Stimulated activated CD8-positive, alpha-beta memory T cell treated with anti-CD3 and anti-CD28 coated beads, Interleukin-15, amount 100 ng/mL, for 24 hours (primary cell): ENCODE data around the gene THOP1.

Experiments used
- DNase-seq: peaks from one replicate; pipeline ENCODE4 v3.0.0-alpha.2; 2020; ENCODE audit warnings: low read depth

The THOP1 gene

GRCh38 chr19:2785244-2785997 lies at the start of gene THOP1:
THOP1 (plus strand) TSS chr19:2785503; CDS start chr19:2785663, 160 bp downstream.
- peak; percentile 97 for DNase-seq

DNA sequence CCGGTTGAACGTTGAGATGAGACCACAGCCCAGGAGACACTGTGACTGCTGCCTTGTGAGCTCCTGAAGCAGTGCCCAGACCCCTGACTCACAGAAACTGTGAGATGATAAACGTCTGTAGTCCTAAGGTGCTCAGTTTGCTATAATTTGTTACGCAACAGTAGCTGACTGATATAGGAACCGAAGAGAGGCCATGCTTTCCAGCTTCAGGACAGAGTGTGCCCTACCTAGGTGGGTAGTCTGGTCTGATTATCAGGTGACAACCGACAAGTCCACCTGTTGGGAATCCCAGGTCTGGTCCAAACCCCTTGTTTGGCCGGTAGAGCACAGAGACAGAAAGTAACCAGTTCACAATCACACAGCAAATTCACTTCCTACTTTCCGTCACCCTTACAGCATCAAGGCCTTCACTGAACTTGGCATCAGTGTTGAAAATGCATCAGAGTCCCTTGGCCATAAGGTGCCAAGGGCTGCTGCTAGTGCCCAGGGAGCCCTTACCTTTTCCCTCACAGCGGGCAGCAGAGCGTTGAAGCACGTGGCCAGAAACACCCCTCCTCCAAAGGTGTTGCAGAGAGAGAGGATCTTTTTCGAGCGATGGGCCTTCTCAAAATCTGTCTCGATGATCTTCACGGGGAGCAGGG lies 48.6 kb upstream of the THOP1 start:
- no peak for DNase-seq

DNA sequence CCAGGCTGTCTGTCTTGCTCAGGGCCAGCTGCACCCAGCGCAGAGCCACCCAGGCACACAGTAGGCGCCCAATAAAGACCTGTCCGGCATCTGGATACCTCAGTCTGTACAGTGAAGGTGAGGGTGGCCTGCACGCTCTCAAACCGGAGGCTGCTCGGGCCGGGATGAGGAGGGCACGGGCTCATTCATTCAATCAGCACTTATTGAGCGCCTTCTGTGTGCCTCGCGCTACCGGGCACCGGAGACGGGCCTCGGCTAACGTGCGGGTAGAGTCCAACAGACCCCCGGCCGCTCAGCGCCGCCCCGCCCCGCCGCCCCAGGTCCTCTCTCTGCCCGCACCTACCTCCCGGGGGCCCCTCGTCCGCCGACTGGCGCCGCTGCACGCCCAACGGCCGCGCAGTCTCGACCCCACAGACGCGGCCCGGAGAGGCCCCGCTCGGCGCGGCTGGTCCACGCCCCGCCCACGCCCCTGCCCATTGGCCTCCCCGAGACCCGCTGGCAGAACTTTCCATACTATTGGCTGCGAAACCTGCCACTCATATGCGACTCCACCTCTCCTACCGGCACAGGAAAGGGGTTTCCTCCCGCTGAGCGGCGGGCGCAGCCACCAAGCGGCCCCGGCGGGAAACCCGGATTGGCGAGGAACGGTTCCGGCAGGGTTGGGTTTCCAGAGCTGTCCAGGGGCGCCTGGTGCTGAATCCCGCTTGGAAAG lies 45.5 kb upstream of the THOP1 start, which contains the start of gene SLC39A3:
SLC39A3 (minus strand) TSS at position 416 of the 712 bp plus-strand sequence. CDS start 2,760 bp downstream, outside the sequence.
- DNase-seq: peak; percentile 97

DNA sequence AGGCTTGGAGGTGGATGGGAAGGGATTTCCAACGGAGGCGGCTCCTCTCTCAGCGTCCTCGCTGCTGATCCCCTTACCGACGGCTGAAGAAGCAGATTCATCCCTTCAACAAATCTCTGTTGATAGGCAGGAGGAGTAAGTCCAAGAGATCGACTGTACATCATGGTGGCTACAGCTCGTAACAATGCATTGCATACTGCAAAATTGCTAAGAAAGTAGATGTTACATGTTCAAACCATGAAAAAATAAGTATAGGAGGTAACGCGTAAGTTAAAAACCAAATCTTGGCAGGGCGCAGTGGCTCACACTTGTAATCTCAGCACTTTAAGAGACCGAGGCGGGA lies 45.0 kb upstream of the THOP1 start:
- DNase-seq: no peak

- no peak for DNase-seq
Measured at GRCh38 chr19:2743099-2743498, 42.2 kb upstream of the THOP1 start.

GRCh38 chr19:2744113-2744512 lies 41.2 kb upstream of the THOP1 start:
- no peak for DNase-seq

- no peak for DNase-seq
Measured at GRCh38 chr19:2747349-2747748, 38.0 kb upstream of the THOP1 start.

- no peak for DNase-seq
Measured at GRCh38 chr19:2750808-2751437, 34.4 kb upstream of the THOP1 start.

DNA sequence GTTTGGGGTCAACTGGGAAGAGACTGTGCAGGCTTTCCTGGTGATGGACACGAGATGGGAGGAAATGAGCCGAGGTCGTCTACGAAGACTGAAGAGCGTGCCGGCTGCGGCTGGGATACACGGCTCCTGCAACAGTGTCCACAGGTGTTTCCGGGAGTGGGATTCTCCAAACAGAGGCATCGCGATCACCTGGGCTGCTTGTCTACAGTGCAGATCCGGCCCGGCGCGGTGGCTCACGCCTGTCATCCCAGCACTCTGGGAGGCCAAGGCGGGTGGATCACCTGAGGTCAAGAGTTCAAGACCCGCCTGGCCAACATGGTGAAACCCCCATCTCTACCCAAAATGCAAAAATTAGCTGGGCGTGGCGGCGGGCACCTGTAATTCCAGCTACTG lies 33.9 kb upstream of the THOP1 start:
- DNase-seq: no peak

DNA sequence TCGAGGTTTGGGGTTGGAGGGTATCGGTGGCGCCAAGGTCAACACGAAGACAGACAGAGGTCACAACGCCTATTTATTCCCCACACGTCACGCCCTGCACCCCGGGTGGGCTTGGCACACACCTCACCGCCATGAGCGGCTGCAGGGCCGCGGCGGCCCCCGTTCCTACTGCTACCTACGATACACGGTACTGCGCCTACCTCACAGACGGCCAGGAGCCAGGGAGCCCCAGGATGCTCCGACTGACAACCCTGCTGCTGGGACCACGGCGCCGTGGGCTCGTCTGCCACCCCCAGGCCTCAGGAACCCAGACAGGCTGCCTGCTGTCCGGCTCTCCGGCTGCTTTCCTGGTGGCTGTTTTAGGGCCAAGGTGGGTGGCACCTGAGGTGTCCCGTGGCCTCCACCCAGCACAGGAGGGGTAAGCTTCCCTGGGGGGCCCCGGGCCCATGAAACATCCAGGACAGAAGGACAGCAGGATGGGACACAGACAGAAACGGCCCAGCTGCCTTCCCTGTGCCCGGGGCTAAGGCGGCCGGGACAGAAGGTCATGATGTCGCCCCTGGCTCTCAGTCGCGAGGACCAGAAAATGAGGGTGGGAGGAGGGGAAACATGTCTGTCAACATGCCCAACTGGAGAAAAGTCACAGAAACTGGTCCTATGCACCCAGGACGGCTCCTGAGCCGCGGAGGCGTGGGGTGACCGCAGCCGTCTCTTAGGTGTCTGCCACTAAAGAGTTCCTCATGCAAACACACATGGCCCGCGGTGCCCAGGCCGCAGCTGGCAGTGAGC lies 30.4 kb upstream of the THOP1 start:
- no peak for DNase-seq

- no peak for DNase-seq
Measured at GRCh38 chr19:2755448-2755705, 29.9 kb upstream of the THOP1 start.

DNA sequence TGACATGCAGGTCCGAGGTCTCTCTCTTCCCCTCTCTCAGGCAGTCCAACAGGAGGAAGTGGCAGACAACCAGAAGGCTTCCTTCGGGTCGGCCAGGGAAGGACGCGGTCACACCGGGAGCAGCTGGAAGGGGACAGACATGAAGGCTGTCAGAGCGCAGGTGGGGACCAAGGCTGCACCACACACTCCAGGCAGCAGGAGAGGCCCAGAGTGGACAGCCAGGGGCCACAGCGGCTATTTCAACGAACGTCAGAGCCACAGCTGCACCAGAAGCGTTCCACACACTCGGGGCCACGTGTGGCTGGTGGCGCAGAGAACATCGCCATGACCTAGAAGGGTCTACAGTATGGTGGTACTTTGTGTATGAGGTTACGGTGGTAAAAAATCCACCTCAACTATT lies 29.5 kb upstream of the THOP1 start:
- no peak for DNase-seq

- DNase-seq: no peak
Measured at GRCh38 chr19:2756477-2756876, 28.8 kb upstream of the THOP1 start.

DNA sequence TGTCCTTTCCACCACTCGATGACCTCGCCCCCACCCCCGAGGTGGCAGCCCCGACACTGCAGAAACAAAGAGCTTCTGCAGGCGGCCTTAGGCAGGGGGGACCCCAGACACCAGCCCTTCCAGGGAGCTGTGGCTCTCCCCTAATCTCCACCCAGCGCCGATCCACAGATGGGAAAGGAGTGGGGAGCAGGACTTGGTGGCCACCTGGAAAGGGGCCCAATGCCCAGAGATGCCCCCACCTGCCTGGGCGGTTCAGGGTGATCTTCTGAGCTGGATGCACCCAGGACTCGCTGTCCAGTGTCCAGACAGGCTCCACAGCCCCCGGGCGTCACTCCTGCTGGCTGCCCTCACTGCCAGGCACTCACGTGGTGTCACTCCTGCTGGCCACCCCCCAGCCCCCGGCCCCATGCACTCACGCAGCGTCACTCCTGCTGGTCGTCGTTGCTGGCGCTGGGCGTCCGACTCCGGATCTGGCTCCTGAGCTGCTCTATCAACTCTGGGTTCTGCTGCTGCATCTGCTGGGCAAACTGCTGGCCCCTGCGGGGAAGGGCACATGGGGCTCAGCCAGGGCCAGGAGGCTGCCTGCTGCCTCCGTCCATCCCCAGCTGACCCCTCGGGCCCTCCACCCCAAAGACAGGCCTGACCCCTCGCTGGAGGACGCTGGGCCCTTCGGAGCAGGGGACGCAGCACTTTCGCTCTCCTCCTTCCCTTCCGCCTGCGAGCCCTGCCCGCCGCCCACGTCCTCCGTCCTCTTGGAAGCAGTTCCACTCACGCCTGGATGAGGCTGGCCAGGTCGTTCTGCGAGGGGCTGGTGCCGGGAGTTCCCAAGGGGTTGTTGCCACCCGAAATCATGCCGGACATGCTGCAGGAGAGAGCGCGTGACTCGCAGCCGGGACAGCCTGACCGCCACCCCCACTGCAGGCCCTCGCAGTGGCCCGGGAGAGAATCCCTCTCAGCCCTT lies 28.1 kb upstream of the THOP1 start:
- DNase-seq: no peak

DNA sequence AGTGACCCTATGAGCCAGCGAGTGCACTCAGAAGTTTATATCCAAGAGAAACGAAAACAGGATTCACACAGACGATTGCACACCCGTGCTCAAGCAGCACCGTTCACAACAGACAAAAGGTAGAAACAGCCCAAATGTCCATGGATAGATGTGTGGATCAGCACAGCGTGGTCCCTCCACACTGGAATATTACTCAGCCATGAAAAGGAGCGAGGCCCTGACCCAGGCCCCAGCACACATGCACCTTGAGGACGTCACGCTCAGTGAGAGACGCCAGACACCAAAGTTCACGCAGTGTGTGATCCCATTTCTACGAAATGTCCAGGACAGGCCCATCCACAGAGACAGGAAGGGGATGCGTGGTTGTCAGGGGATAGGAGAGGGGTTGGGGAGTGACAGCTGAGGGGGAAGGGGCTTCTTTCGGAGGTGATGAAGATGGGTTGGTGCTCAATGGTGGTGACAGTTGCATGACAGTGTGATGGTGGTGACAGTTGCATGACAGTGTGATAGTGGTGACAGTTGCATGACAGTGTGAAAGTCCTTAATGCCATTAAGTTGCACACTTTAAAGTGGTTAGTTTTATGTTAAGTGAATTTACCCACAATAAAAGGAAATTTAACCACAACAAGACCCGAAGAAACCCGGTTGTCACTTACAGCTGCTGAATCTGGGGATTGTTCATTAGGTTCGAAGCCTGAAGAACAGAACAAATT lies 26.5 kb upstream of the THOP1 start:
- no peak for DNase-seq

- DNase-seq: no peak
Measured at GRCh38 chr19:2759362-2759761, 25.9 kb upstream of the THOP1 start.

DNA sequence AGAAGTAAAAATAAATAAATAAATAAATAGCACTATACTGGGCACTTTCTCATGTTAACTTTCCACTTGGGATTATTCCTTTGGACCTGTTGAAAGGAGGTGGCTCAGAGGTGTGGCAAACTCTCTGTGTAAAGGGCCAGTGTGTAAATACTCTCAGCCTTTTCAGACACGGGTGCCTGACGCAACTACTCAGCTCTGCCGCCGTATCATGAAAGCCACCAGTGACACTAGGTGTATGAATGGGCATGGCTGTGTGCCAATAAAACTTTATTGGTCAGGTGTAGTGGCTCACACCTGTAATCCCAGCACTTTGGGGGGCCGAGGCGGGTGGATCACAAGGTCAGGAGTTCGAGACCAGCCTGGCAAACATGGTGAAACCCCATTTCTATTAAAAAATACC lies 25.3 kb upstream of the THOP1 start:
- no peak for DNase-seq

DNA sequence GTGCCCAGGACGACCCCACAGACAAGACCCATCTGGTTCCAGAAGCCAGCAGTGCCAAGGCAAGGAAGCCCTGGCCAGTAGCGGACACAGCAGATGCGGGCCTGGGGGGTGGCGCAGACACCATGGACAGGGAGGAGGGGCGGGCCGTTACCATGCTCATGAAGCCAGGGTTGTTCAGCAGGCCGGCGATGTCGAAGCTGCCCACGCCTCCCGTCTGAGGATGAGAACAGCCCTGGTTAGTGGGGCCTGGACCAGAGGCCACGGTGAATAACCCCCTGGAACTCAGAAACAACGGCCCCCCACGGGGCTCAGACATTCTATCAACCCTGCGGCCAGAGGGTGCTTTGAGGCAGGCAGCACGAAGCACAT lies 24.0 kb upstream of the THOP1 start:
- no peak for DNase-seq

GRCh38 chr19:2761876-2762782 lies 23.2 kb upstream of the THOP1 start:
- DNase-seq: no peak
